Endothelial cell of umbilical vein (primary cell): ENCODE results near the gene SIX4. TPM values are rescaled to one million over a fixed set of nuclear protein-coding genes. Genes with fewer than 3 reads are reported as not detected.

Source experiments
- BruUV-seq: library from RNA; stranded (reverse); fragments of 400-500 nt; replicated peaks from 2 replicates; lab custom pipeline; 2021; lab: Mats Ljungman, UMichigan
- CTCF ChIA-PET: fragments of 300-600, 350-600 bp; sonication (Branson Sonifier 250); formaldehyde crosslinking; loops from one replicate; lab custom pipeline; 2021; ENCODE audit warnings: antibody characterized with exemption, inconsistent platforms; lab: Charles Lee
- POLR2A ChIA-PET: fragments of 300-600, 350-600 bp; sonication (Branson Sonifier 250); formaldehyde crosslinking; loops from one replicate; lab custom pipeline; 2021; ENCODE audit warnings: antibody characterized with exemption, inconsistent platforms; lab: Charles Lee
- DNase-seq: peaks from one replicate; pipeline ENCODE4 v3.0.0-alpha.2; 2011; ENCODE audit warnings: low read depth, low spot score
- FAIRE-seq: peaks from 2 replicates; lab custom pipeline; 2011; peaks lifted over from hg19 to GRCh38; lab: Jason Lieb, UNC
- H2AFZ ChIP-seq: 2 replicates; pipeline ENCODE4 v1.6.0; 2012; ENCODE audit warnings: low read depth, low read length, control low read depth, inconsistent platforms
- H3K27ac ChIP-seq: 2 replicates; pipeline ENCODE4 v1.5.1; 2011; ENCODE audit warnings: low read depth, mild to moderate bottlenecking, control low read depth, low read length, moderate library complexity; ENCODE audit not compliant: insufficient read depth
- H3K27me3 ChIP-seq, 2 experiments: 2 replicates each; pipeline versions ENCODE4 v1.6.0 to v1.6.1; 2011; ENCODE audit warnings: low read length in 2 of 2, mixed read lengths in 1 of 2; ENCODE audit not compliant: control insufficient read depth in 2 of 2, insufficient read depth in 2 of 2
- H3K36me3 ChIP-seq, 2 experiments: 2 replicates in 1 of 2; 3 replicates in 1 of 2; pipeline ENCODE4 v1.5.1; 2011; ENCODE audit warnings: low read length in 2 of 2, mild to moderate bottlenecking in 1 of 2, moderate library complexity in 1 of 2; ENCODE audit not compliant: control insufficient read depth in 2 of 2, insufficient read depth in 2 of 2; ENCODE audit errors: extremely low read depth in 1 of 2
- H3K4me1 ChIP-seq: 3 replicates; pipeline ENCODE4 v1.5.1; 2011; ENCODE audit warnings: mild to moderate bottlenecking, low read length; ENCODE audit not compliant: control insufficient read depth, insufficient read depth; ENCODE audit errors: extremely low read depth
- H3K4me2 ChIP-seq: 2 replicates; pipeline ENCODE4 v1.6.1; 2011; ENCODE audit warnings: low read length, control low read depth, mixed read lengths; ENCODE audit not compliant: insufficient read depth
- H3K4me3 ChIP-seq, 3 experiments: fragments of 200-600 bp in 1 of 3; sonication (generic), shearing (Covaris generic) in 1 of 3; replicated peaks in 1 of 3; 2 replicates each; pipeline ENCODE4 v1.5.1; 2011 to 2016; ENCODE audit warnings: control low read depth in 3 of 3, low read length in 3 of 3, mild to moderate bottlenecking in 2 of 3, inconsistent platforms in 1 of 3, low read depth in 1 of 3, moderate library complexity in 1 of 3; ENCODE audit not compliant: insufficient read depth in 1 of 3
- H3K79me2 ChIP-seq: 2 replicates; pipeline ENCODE4 v1.6.0; 2012; ENCODE audit warnings: low read length, inconsistent platforms; ENCODE audit not compliant: control insufficient read depth, insufficient read depth
- H3K9ac ChIP-seq: replicated peaks from 2 replicates; pipeline ENCODE3; 2011; ENCODE audit warnings: low read length, control low read depth; ENCODE audit not compliant: insufficient read depth; ENCODE audit errors: extremely low read depth
- H3K9me1 ChIP-seq: replicated peaks from 3 replicates; pipeline ENCODE4 v1.6.0; 2011; ENCODE audit warnings: mild to moderate bottlenecking, low read length; ENCODE audit not compliant: control insufficient read depth, insufficient read depth; ENCODE audit errors: extremely low read depth
- H3K9me3 ChIP-seq: replicated peaks from 2 replicates; pipeline ENCODE4 v1.5.1; 2012; ENCODE audit warnings: low read length, inconsistent platforms; ENCODE audit not compliant: control insufficient read depth, insufficient read depth
- H4K20me1 ChIP-seq: replicated peaks from 2 replicates; pipeline ENCODE3; 2011; ENCODE audit warnings: mild to moderate bottlenecking, low read length; ENCODE audit not compliant: control insufficient read depth, insufficient read depth; ENCODE audit errors: extremely low read depth
- EZH2 ChIP-seq: IDR thresholded peaks from 2 replicates; pipeline ENCODE4 v1.6.1; 2012; ENCODE audit warnings: borderline replicate concordance, low read depth, mild to moderate bottlenecking, moderate library complexity, low read length, inconsistent platforms; ENCODE audit not compliant: severe bottlenecking
- FOS ChIP-seq: IDR thresholded peaks from 2 replicates; pipeline ENCODE4 v1.6.1; 2011; ENCODE audit warnings: mild to moderate bottlenecking, low read length, moderate library complexity, borderline replicate concordance; ENCODE audit not compliant: insufficient read depth
- GATA2 ChIP-seq: IDR thresholded peaks from 2 replicates; pipeline ENCODE4 v1.7.0; 2011; ENCODE audit warnings: low read depth, mild to moderate bottlenecking, moderate library complexity, mixed read lengths, low read length; ENCODE audit not compliant: insufficient read length, insufficient read depth
- JUN ChIP-seq: IDR thresholded peaks from 2 replicates; pipeline ENCODE4 v1.6.1; 2011; ENCODE audit warnings: borderline replicate concordance, low read depth; ENCODE audit not compliant: insufficient read length, insufficient read depth
- MYC ChIP-seq: IDR thresholded peaks from one replicate; pipeline ENCODE4 v1.6.1; 2011; ENCODE audit warnings: mild to moderate bottlenecking, low read depth, low read length
- POLR2A ChIP-seq: IDR thresholded peaks from 2 replicates; pipeline ENCODE4 v1.6.1; 2012; ENCODE audit warnings: low read depth, mild to moderate bottlenecking, control low read depth, low read length
- POLR2AphosphoS5 ChIP-seq: IDR thresholded peaks from 2 replicates; pipeline ENCODE4 v1.6.1; 2012; ENCODE audit warnings: low read depth, mild to moderate bottlenecking, control low read depth, low read length, moderate library complexity; ENCODE audit not compliant: insufficient read depth
- dilution Hi-C: fragments of 300-500 bp; cut with MboI; formaldehyde crosslinking; loops from one replicate; pipeline ENCODE4 v1.15.0; 2019; ENCODE audit warnings: low sequenced_read_pairs; ENCODE audit not compliant: extremely low pct_ligation_motif_present
- intact Hi-C: fragments of 100-400 bp; cut with micrococcal nuclease; formaldehyde crosslinking; loops from one replicate; pipeline ENCODE4 v1.10.0; 2022
- polyA plus RNA-seq, 4 experiments: library from polyadenylated mRNA; depleted of rRNA in 3 of 4; stranded (reverse) in 3 of 4; unstranded in 1 of 4; fragments of >200 nt; gene quantifications; 2 replicates each; pipeline versions ENCODE4 v1.2.1 to v1.2.3, GENCODE V29; 2011 to 2012; ENCODE audit warnings: missing spikeins in 1 of 4
- total RNA-seq: library from RNA; stranded (reverse); gene quantifications from 2 replicates; pipeline ENCODE4 v1.2.3, GENCODE V29; 2021
- TF ChIP-seq, protein P1 (sequence below): IDR thresholded peaks from 2 replicates; pipeline ENCODE4 v1.6.1; 2011; ENCODE audit not compliant: insufficient read depth, insufficient read length
- TF ChIP-seq, protein P2 (sequence below), 2 donors: IDR thresholded peaks; 1 replicate in 1 of 2; 2 replicates in 1 of 2; pipeline ENCODE4 v1.5.1; 2011; ENCODE audit warnings: low read length in 2 of 2, mild to moderate bottlenecking in 2 of 2, moderate library complexity in 2 of 2, control low read depth in 1 of 2, inconsistent platforms in 1 of 2, low read depth in 1 of 2; ENCODE audit not compliant: insufficient read depth in 1 of 2; ENCODE audit errors: extremely low read depth in 1 of 2

The SIX4 gene
- total and polyA plus RNA-seq, 2 donors (not counting 3 experiments of a cell fraction or from before 2014, with no cell fraction given): 1.8 to 4.7 TPM

DNA sequence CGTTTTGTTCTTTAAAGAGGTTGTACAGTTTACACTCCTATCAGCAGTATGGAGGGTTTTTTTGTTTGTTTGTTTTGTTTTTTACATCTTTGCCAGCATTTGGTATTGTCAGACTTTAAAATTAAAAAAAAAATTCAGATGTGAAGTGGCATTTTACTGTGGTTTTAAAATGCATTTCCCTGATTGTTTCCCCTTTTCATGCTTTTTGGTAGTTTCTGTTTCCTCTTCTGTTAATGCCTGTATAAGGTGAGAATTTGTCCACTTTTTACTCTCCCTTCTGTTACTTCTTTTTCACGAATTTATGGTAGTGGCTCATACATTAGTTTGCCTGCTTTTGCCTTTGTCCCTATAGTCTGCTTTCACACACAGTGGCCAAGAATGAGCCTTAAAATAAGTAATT is 47.0 kb upstream of the SIX4 start:
- no peak for FAIRE-seq
- intact Hi-C loops (no loop called here), dilution Hi-C loops (no loop called here)
- POLR2A ChIA-PET: no interaction called here
- Histone ChIP-seq H4K20me1 (peaks cover 3% of the 10 kb centered on the region), H3K4me2 (no peak overlapping the region), H3K79me2 (peaks cover 21% of the 10 kb centered on the region), H3K36me3 (no peaks in the 10 kb centered on the region), H3K4me1 (peaks cover 17% of the 10 kb centered on the region), H3K9ac (no peak overlapping the region), H3K9me3 (no peaks in the 10 kb centered on the region), H3K27me3 (no peaks in the 10 kb centered on the region), H3K4me3 (no peak overlapping the region), H3K27ac (no peak overlapping the region), H2AFZ (no peak overlapping the region), H3K9me1 (no peaks in the 10 kb centered on the region)
- TF ChIP-seq, protein P1, sequence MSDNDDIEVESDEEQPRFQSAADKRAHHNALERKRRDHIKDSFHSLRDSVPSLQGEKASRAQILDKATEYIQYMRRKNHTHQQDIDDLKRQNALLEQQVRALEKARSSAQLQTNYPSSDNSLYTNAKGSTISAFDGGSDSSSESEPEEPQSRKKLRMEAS: no peak
- TF ChIP-seq POLR2A (no peak), POLR2AphosphoS5 (no peak), GATA2 (no peak), EZH2 (no peak), MYC (no peak), FOS (no peak), JUN (no peak)
- TF ChIP-seq, protein P2, sequence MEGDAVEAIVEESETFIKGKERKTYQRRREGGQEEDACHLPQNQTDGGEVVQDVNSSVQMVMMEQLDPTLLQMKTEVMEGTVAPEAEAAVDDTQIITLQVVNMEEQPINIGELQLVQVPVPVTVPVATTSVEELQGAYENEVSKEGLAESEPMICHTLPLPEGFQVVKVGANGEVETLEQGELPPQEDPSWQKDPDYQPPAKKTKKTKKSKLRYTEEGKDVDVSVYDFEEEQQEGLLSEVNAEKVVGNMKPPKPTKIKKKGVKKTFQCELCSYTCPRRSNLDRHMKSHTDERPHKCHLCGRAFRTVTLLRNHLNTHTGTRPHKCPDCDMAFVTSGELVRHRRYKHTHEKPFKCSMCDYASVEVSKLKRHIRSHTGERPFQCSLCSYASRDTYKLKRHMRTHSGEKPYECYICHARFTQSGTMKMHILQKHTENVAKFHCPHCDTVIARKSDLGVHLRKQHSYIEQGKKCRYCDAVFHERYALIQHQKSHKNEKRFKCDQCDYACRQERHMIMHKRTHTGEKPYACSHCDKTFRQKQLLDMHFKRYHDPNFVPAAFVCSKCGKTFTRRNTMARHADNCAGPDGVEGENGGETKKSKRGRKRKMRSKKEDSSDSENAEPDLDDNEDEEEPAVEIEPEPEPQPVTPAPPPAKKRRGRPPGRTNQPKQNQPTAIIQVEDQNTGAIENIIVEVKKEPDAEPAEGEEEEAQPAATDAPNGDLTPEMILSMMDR (IDR thresholded peaks at IDR 0.05; ENCODE audit: extremely low read depth in 1 of 2, insufficient read depth in 1 of 2, low read depth in 1 of 2, low read length in 2 of 2): no peak
- CTCF ChIA-PET: no interaction called here
- DNase-seq: no peak
- no TSS peak for BruUV-seq
